BE2C (cell line): ENCODE measurements around the gene RNF213.

ENCODE experiments used
- DNase-seq: peaks from one replicate; pipeline ENCODE4 v3.0.0-alpha.2; 2020
- H3K27me3 ChIP-seq: fragments of 250-450 bp; sonication (Bioruptor Pico); 2 replicates; pipeline ENCODE4 v1.5.1; 2020; ENCODE audit warnings: mild to moderate bottlenecking
- H3K36me3 ChIP-seq: fragments of 250-450 bp; sonication (Bioruptor Pico); 2 replicates; pipeline ENCODE4 v1.5.1; 2020; ENCODE audit warnings: mild to moderate bottlenecking
- H3K4me1 ChIP-seq: fragments of 250-450 bp; sonication (Bioruptor Pico); 2 replicates; pipeline ENCODE4 v1.5.1; 2020
- H3K4me3 ChIP-seq: 2 replicates; pipeline ENCODE4 v1.5.1; 2011; ENCODE audit warnings: low read depth, low read length
- H3K9me3 ChIP-seq: fragments of 250-450 bp; sonication (Bioruptor Pico); 2 replicates; pipeline ENCODE4 v1.5.1; 2020
- TF ChIP-seq, protein P1 (sequence below): IDR thresholded peaks from 2 replicates; pipeline ENCODE4 v1.5.1; 2012; ENCODE audit warnings: mild to moderate bottlenecking, low read depth, low read length

Gene RNF213

DNA sequence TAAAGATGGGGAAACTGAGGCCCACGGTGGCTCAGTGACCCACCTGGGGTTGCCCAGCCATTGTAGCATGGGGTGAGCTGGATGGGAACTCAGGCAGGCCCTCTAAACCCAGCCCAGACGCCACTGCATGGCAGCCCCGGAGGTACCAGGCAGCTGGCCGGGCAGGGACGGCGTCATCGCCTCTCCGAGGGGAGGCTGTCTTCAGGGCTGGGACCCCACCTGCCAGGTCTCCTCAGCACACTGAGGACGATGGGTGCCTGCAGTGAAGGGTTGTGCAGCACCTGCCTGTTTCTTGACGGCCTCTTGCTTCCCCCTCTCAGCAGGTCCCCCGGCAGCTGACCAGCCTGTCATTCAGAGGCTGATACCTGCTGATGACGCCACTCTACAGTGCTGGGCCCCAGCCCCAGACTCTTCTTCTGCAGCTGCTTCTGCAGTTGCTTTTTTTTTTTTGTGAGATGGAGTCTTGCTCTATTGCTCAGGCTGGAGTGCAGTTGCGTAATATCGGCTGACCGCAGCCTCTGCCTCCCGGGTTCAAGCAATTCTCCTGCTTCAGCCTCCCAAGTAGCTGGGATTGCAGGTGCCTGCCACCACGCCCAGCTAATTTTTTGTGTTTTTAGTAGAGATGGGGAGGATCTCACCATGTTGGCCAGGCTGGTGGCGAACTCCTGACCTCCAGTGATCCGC lies 24.7 kb downstream of the RNF213 start:
- Histone ChIP-seq H3K27me3 (no peaks in the 10 kb centered on the region), H3K4me1 (peaks cover 6% of the 10 kb centered on the region; the same call in 1 of the 2 replicates), H3K4me3 (no peak overlapping the region), H3K36me3 (no peaks in the 10 kb centered on the region), H3K9me3 (no peaks in the 10 kb centered on the region; the same call in 1 of the 2 replicates)
- DNase-seq, result no peak
- TF ChIP-seq, protein P1, sequence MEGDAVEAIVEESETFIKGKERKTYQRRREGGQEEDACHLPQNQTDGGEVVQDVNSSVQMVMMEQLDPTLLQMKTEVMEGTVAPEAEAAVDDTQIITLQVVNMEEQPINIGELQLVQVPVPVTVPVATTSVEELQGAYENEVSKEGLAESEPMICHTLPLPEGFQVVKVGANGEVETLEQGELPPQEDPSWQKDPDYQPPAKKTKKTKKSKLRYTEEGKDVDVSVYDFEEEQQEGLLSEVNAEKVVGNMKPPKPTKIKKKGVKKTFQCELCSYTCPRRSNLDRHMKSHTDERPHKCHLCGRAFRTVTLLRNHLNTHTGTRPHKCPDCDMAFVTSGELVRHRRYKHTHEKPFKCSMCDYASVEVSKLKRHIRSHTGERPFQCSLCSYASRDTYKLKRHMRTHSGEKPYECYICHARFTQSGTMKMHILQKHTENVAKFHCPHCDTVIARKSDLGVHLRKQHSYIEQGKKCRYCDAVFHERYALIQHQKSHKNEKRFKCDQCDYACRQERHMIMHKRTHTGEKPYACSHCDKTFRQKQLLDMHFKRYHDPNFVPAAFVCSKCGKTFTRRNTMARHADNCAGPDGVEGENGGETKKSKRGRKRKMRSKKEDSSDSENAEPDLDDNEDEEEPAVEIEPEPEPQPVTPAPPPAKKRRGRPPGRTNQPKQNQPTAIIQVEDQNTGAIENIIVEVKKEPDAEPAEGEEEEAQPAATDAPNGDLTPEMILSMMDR, result no peak

GRCh38 chr17:80286638-80286960 lies 25.9 kb downstream of the RNF213 start:
- no peak for DNase-seq
- Histone ChIP-seq H3K27me3 (no peaks in the 10 kb centered on the region), H3K36me3 (no peaks in the 10 kb centered on the region), H3K9me3 (no peaks in the 10 kb centered on the region; the same call in 1 of the 2 replicates), H3K4me1 (peaks cover 6% of the 10 kb centered on the region; the same call in 1 of the 2 replicates), H3K4me3 (no peak overlapping the region)
- TF ChIP-seq, protein P1, result no peak

GRCh38 chr17:80287038-80287437 lies 26.4 kb downstream of the RNF213 start:
- TF ChIP-seq, protein P1, result no peak
- DNase-seq, result no peak
- no peaks in the 10 kb centered on the region; the same call in 1 of the 2 replicates for H3K36me3 ChIP-seq
- no peaks in the 10 kb centered on the region for H3K27me3 ChIP-seq
- peaks cover 6% of the 10 kb centered on the region; the same call in 1 of the 2 replicates for H3K4me1 ChIP-seq
- H3K4me3 ChIP-seq, result no peak overlapping the region
- H3K9me3 ChIP-seq, result no peaks in the 10 kb centered on the region; the same call in 1 of the 2 replicates

DNA sequence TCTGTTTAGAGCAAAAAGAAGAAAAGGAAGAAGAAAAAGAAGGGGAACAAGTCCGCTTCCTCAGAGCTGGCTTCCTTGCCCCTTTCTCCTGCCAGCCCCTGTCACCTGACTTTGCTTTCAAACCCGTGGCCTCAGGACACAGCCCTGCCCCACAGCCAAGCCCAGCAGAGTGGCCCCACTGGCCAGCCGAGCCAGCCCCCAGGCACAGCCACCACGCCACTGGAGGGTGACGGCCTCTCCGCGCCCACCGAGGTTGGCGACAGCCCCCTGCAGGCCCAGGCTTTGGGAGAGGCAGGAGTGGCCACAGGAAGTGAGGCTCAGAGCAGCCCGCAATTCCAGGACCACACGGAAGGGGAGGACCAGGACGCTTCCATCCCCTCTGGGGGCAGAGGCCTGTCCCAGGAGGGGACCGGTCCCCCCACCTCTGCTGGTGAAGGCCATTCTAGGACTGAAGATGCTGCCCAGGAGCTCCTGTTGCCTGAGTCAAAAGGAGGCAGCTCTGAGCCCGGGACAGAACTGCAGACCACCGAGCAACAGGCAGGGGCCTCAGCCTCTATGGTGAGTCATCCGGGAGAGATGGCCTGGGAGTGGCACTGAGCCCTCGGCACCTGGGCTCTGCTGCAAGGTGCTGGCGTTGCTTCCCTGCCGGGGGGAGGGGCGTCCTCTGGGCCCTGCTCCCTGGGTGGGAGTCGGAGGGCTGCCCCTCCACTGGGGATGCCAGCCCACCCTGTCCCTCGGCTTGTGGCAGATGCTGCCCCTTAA lies 27.3 kb downstream of the RNF213 start:
- no peak for DNase-seq
- H3K4me3 ChIP-seq, result no peak overlapping the region
- H3K9me3 ChIP-seq, result no peaks in the 10 kb centered on the region; the same call in 1 of the 2 replicates
- no peaks in the 10 kb centered on the region; the same call in 1 of the 2 replicates for H3K36me3 ChIP-seq
- H3K4me1 ChIP-seq, result peaks cover 5% of the 10 kb centered on the region; the same call in 1 of the 2 replicates
- TF ChIP-seq, protein P1, result no peak
- H3K27me3 ChIP-seq, result no peaks in the 10 kb centered on the region

DNA sequence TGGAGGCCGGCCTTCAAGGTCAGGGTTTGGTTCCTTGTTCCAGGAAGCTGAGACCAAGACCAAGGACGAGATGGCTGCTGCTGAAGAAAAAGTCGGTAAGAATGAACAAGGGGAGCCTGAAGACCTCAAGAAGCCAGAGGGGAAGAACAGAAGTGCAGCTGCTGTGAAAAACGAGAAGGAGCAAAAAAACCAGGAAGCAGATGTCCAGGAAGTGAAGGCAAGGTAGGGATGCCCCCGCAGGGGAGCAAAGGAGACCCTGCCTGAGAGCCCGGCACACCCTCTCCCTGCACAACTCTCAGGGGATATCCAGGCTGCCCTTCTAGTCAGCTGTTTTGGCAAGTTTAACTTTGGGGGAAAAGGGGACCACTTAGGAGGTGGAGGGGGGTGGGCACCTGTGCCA lies 29.0 kb downstream of the RNF213 start:
- no peak overlapping the region for H3K4me3 ChIP-seq
- peaks cover 4% of the 10 kb centered on the region for H3K36me3 ChIP-seq
- no peaks in the 10 kb centered on the region for H3K4me1 ChIP-seq
- H3K9me3 ChIP-seq, result no peaks in the 10 kb centered on the region; the same call in 1 of the 2 replicates
- no peak for DNase-seq
- H3K27me3 ChIP-seq, result no peaks in the 10 kb centered on the region
- TF ChIP-seq, protein P1, result no peak

DNA sequence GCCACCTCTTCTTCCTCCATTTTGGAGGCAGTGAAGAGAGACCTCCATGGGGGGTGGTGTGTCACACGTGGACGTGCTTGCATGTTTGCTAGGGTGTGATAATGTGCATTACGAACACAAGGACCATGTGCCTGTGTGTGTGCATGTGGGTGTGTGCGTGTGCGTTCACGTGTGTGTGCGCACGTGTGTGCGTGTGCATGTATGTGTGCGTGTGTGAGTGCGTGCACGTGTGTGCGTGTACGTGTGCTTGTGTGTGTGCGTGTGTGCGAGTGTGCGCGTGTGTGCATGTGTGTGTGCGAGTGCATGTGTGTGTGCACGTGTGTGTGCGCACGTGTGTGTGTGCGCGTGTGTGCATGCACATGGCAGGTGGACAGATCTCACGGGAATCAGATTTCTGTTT lies 29.5 kb downstream of the RNF213 start:
- no peaks in the 10 kb centered on the region for H3K4me1 ChIP-seq
- no peaks in the 10 kb centered on the region; the same call in 1 of the 2 replicates for H3K9me3 ChIP-seq
- DNase-seq, result no peak
- H3K4me3 ChIP-seq, result no peak overlapping the region
- TF ChIP-seq, protein P1, result no peak
- no peaks in the 10 kb centered on the region for H3K27me3 ChIP-seq
- H3K36me3 ChIP-seq, result peaks cover 6% of the 10 kb centered on the region
